ENCODE measurements around the gene RNGTT. TPM values are rescaled to one million over a fixed set of nuclear protein-coding genes. Genes with fewer than 3 reads are reported as not detected.

The RNGTT gene
- polyA plus RNA-seq, 1 donor (not counting 4 experiments of a cell fraction or from before 2014, with no cell fraction given) = 9.7 TPM

GRCh38 chr6:88920774-88921733 lies 42.4 kb downstream of the RNGTT start:
- no peaks in the 10 kb centered on the region for H3K79me2 ChIP-seq (ENCODE audit: control insufficient read depth, insufficient read depth, low read length)
- H3K9me3 ChIP-seq (ENCODE audit: control insufficient read depth, low read depth, low read length) = no peaks in the 10 kb centered on the region
- FAIRE-seq = no peak
- H3K4me3 ChIP-seq (ENCODE audit: control insufficient read depth in 2 of 3, extremely low read depth in 1 of 3, insufficient read depth in 2 of 3, low read depth in 1 of 3, low read length in 3 of 3) = no peak overlapping the region
- no peak for DNase-seq (ENCODE audit: low read depth, low spot score)
- no peaks in the 10 kb centered on the region for H3K9me1 ChIP-seq (ENCODE audit: control insufficient read depth, extremely low read depth, insufficient read depth, low read length)
- H3K9ac ChIP-seq (ENCODE audit: control insufficient read depth, extremely low read depth, insufficient read depth, low read length) = no peak overlapping the region
- TF ChIP-seq EZH2 (IDR thresholded peaks at IDR 0.05; ENCODE audit: low read length) = no peak
- TF ChIP-seq, protein P1, sequence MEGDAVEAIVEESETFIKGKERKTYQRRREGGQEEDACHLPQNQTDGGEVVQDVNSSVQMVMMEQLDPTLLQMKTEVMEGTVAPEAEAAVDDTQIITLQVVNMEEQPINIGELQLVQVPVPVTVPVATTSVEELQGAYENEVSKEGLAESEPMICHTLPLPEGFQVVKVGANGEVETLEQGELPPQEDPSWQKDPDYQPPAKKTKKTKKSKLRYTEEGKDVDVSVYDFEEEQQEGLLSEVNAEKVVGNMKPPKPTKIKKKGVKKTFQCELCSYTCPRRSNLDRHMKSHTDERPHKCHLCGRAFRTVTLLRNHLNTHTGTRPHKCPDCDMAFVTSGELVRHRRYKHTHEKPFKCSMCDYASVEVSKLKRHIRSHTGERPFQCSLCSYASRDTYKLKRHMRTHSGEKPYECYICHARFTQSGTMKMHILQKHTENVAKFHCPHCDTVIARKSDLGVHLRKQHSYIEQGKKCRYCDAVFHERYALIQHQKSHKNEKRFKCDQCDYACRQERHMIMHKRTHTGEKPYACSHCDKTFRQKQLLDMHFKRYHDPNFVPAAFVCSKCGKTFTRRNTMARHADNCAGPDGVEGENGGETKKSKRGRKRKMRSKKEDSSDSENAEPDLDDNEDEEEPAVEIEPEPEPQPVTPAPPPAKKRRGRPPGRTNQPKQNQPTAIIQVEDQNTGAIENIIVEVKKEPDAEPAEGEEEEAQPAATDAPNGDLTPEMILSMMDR (optimal IDR thresholded peaks at IDR 0.05 in 1 of 3, IDR thresholded peaks at IDR 0.05 in 1 of 3, conservative IDR thresholded peaks at IDR 0.05 in 1 of 3; ENCODE audit: extremely low read depth in 1 of 3, insufficient read depth in 2 of 3, low read length in 3 of 3) = no peak
- H4K20me1 ChIP-seq (ENCODE audit: control insufficient read depth, extremely low read depth, insufficient read depth, low read length) = no peaks in the 10 kb centered on the region
- H3K36me3 ChIP-seq (ENCODE audit: control insufficient read depth in 2 of 2, extremely low read depth in 1 of 2, insufficient read depth in 2 of 2, low read length in 2 of 2) = peaks cover 0 to 7% of the 10 kb centered on the region in 2 experiments
- H3K27ac ChIP-seq (ENCODE audit: control insufficient read depth, insufficient read depth, low read length) = no peak overlapping the region
- peaks cover 8% of the 10 kb centered on the region for H3K4me1 ChIP-seq (ENCODE audit: control insufficient read depth, extremely low read depth, insufficient read depth, low read length)
- H2AFZ ChIP-seq (ENCODE audit: control insufficient read depth, low read length) = no peak overlapping the region
- no peaks in the 10 kb centered on the region for H3K27me3 ChIP-seq (ENCODE audit: control insufficient read depth, extremely low read depth, insufficient read depth, low read length)
- dilution Hi-C loops (cut with MboI; ENCODE audit: extremely low pct_ligation_motif_present, low sequenced_read_pairs) = no loop called here
- H3K4me2 ChIP-seq (ENCODE audit: control insufficient read depth, extremely low read depth, insufficient read depth, low read depth, low read length) = no peak overlapping the region

DNA sequence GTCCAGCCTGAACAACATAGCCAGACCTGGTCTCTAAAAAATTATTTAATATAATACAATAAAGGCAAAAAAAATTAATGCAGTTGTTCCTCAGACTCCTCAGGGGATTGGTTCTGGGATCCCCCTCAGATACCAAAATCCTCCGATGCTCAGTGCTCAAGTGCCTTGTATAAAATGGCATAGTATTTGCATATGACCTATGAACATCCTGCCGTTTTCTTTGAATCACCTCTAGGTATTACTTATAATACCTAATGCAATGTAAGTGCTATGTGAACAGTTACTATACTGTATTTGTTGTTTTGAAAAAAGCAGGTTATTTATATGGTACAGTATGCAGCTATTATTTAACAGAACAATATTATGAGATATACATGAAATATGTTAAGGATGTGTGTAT lies 43.3 kb downstream of the RNGTT start:
- FAIRE-seq = no peak

More for the DNA sequence above, 43.3 kb downstream of the RNGTT start:
- no peaks in the 10 kb centered on the region for H3K27me3 ChIP-seq (ENCODE audit: control insufficient read depth, extremely low read depth, insufficient read depth, low read length)
- peaks cover 0 to 7% of the 10 kb centered on the region in 2 experiments for H3K36me3 ChIP-seq (ENCODE audit: control insufficient read depth in 2 of 2, extremely low read depth in 1 of 2, insufficient read depth in 2 of 2, low read length in 2 of 2)
- H4K20me1 ChIP-seq (ENCODE audit: control insufficient read depth, extremely low read depth, insufficient read depth, low read length) = no peaks in the 10 kb centered on the region
- no peak overlapping the region for H3K4me2 ChIP-seq (ENCODE audit: control insufficient read depth, extremely low read depth, insufficient read depth, low read depth, low read length)
- no peak for DNase-seq (ENCODE audit: low read depth, low spot score)
- TF ChIP-seq EZH2 (IDR thresholded peaks at IDR 0.05; ENCODE audit: low read length) = no peak
- TF ChIP-seq, protein P1 (optimal IDR thresholded peaks at IDR 0.05 in 1 of 3, IDR thresholded peaks at IDR 0.05 in 1 of 3, conservative IDR thresholded peaks at IDR 0.05 in 1 of 3; ENCODE audit: extremely low read depth in 1 of 3, insufficient read depth in 2 of 3, low read length in 3 of 3) = no peak
- peaks cover 8% of the 10 kb centered on the region for H3K4me1 ChIP-seq (ENCODE audit: control insufficient read depth, extremely low read depth, insufficient read depth, low read length)
- dilution Hi-C loops (cut with MboI; ENCODE audit: extremely low pct_ligation_motif_present, low sequenced_read_pairs) = no loop called here
- H3K4me3 ChIP-seq (ENCODE audit: control insufficient read depth in 2 of 3, extremely low read depth in 1 of 3, insufficient read depth in 2 of 3, low read depth in 1 of 3, low read length in 3 of 3) = no peak overlapping the region
- no peak overlapping the region for H2AFZ ChIP-seq (ENCODE audit: control insufficient read depth, low read length)
- no peak overlapping the region for H3K27ac ChIP-seq (ENCODE audit: control insufficient read depth, insufficient read depth, low read length)
- no peak overlapping the region for H3K9ac ChIP-seq (ENCODE audit: control insufficient read depth, extremely low read depth, insufficient read depth, low read length)
- no peaks in the 10 kb centered on the region for H3K9me3 ChIP-seq (ENCODE audit: control insufficient read depth, low read depth, low read length)
- H3K79me2 ChIP-seq (ENCODE audit: control insufficient read depth, insufficient read depth, low read length) = peaks cover 2% of the 10 kb centered on the region
- no peaks in the 10 kb centered on the region for H3K9me1 ChIP-seq (ENCODE audit: control insufficient read depth, extremely low read depth, insufficient read depth, low read length)
